ENCODE data around the gene TRAPPC6A. TPM values are rescaled to one million over a fixed set of nuclear protein-coding genes. Genes with fewer than 3 reads are reported as not detected.

Gene TRAPPC6A
- total and polyA plus RNA-seq, 9 of the 15 experiments (the other 6 are each of a cell fraction or from before 2014, with no cell fraction given) = 0.82 to 23.6 (median 11.6) TPM

- Histone ChIP-seq H3K79me2 (ENCODE audit: control insufficient read depth, insufficient read depth, low read length) (peaks cover 42% of the 10 kb centered on the region), H3K4me1 (replicated peaks in 1 of 2; ENCODE audit: control insufficient read depth in 2 of 2, insufficient read depth in 2 of 2, low read length in 2 of 2) (peaks cover 14 to 42% of the 10 kb centered on the region in 2 experiments), H3K27ac (ENCODE audit: extremely low read depth, low read depth, low read length) (peak overlapping the region; percentile 74), H3K4me2 (ENCODE audit: insufficient read depth, low read length) (peak overlapping the region; percentile 93), H3K9me1 (ENCODE audit: control insufficient read depth, insufficient read depth, low read length) (no peaks in the 10 kb centered on the region), H3K9me3 (replicated peaks; ENCODE audit: control insufficient read depth, insufficient read depth, low read depth, low read length) (no peaks in the 10 kb centered on the region), H3K9ac (ENCODE audit: insufficient read depth in 1 of 2, low read depth in 2 of 2, low read length in 2 of 2) (peak overlapping the region; percentile 80 to 99), H2AFZ (ENCODE audit: low read depth, low read length) (peak overlapping the region; percentile 94), H3K27me3 (ENCODE audit: control insufficient read depth in 2 of 2, insufficient read depth in 2 of 2, low read length in 2 of 2) (no peaks in the 10 kb centered on the region), H4K20me1 (replicated peaks; ENCODE audit: control insufficient read depth, insufficient read depth, low read length) (no peaks in the 10 kb centered on the region), H3K4me3 (peak overlapping the region; percentile 72), H3K36me3 (ENCODE audit: control insufficient read depth, insufficient read depth, low read length) (peaks cover 13% of the 10 kb centered on the region; the same call in 2 of the 3 replicates)
- peak; percentile 42 for ATAC-seq
- intact Hi-C loops (cut with micrococcal nuclease) = no loop called here
- POLR2A ChIA-PET = interaction anchor here (0.7 to 2.3 kb wide), 9 partner anchors 12 to 1560 kb away, joined by 3 to 12 read pairs (median 4); partner anchors contain the start of genes APOE and EXOC3L2
- FAIRE-seq = no peak
- TSS peak; percentile 74 for BruUV-seq (replicated peaks)
- under 1% methylated on average over 68 of the region's 97 CpGs for WGBS (ENCODE audit: insufficient coverage, low coverage, missing lambda C conversion rate)
- peak; percentile 70 to 84 (median 74) for DNase-seq (ENCODE audit: extremely low read depth in 1 of 4, low spot score in 3 of 4)
- CTCF ChIA-PET (ENCODE audit: low intra/inter-chr PET ratio) = interaction anchor here (0.7 kb wide), 1 partner anchor 100 kb away, joined by 3 read pairs; no protein-coding TSS in a partner anchor
- in situ Hi-C loops (cut with MboI) = no loop called here
- TF ChIP-seq POLR2G (IDR thresholded peaks at IDR 0.05; ENCODE audit: low read depth, low read length) = peak; percentile 86
- TF ChIP-seq SREBF1 (IDR thresholded peaks at IDR 0.05; ENCODE audit: borderline replicate concordance, low read depth, low read length) = no peak
- TF ChIP-seq KLF1 (tag; IDR thresholded peaks at IDR 0.05) = peak; percentile 12; the same call in 1 of the 2 replicates
- TF ChIP-seq NR2F6 (CRISPR knock-in tag; IDR thresholded peaks at IDR 0.05) = no peak
- TF ChIP-seq POU5F1 (IDR thresholded peaks at IDR 0.05; ENCODE audit: borderline replicate concordance, low read depth, low read length, partially characterized antibody) = no peak
- TF ChIP-seq EHMT2 (IDR thresholded peaks at IDR 0.05) = no peak
- no peak for TF ChIP-seq TAF9B (IDR thresholded peaks at IDR 0.05; ENCODE audit: partially characterized antibody)
- peak; percentile 66; the same call in 1 of the 2 replicates for TF ChIP-seq ZBTB1 (CRISPR knock-in tag; IDR thresholded peaks at IDR 0.05; ENCODE audit: borderline replicate concordance, low read depth)
- TF ChIP-seq SUPT5H (IDR thresholded peaks at IDR 0.05) = 0 out of 2 replicates have a peak, but pooled peaks have one; percentile 30
- no peak for TF ChIP-seq ZNF398 (CRISPR knock-in tag; IDR thresholded peaks at IDR 0.05)
- TF ChIP-seq ZNF511 (CRISPR knock-in tag; IDR thresholded peaks at IDR 0.05) = no peak; the same call in 1 of the 2 replicates
- TF ChIP-seq EGR1 (conservative IDR thresholded peaks at IDR 0.05) = peak; percentile 84
- TF ChIP-seq TCF7 (IDR thresholded peaks at IDR 0.05; ENCODE audit: borderline replicate concordance) = 0 out of 2 replicates have a peak, but pooled peaks have one; percentile 10
- peak in 1 of 3 experiments; percentile 48; a peak in 1 of 6 replicates for TF ChIP-seq ZBTB11 (CRISPR knock-in tag; IDR thresholded peaks at IDR 0.05)
- TF ChIP-seq STAG1 (CRISPR knock-in tag; IDR thresholded peaks at IDR 0.05; ENCODE audit: borderline replicate concordance) = no peak
Observed at GRCh38 chr19:45179072-45179891, 1.2 kb upstream of the TRAPPC6A start.

All from K562 (cell line).